Stimulated activated effector memory CD8-positive, alpha-beta T cell treated with anti-CD3 and anti-CD28 coated beads, Interleukin-12 subunit alpha, Interleukin-12 subunit beta, amount 100 ng/mL, for 72 hours (primary cell): ENCODE results near the gene MBTPS1.
"Not testable (repeated sequence)": the region's sequence is repeated elsewhere in the genome, so short reads cannot be mapped to it uniquely, and the experiment has no call there.

Experiments
- ATAC-seq: fragments of 150-1000 bp; cut with Tn5 transposase; 2 replicates; pipeline ENCODE4 v1.10.0; 2021
- DNase-seq, 2 donors: peaks; one replicate each; pipeline ENCODE4 v3.0.0; 2021 to 2022; ENCODE audit warnings: low spot score in 2 of 2
- H3K27ac Mint-ChIP-seq: one replicate; pipeline ENCODE4 v1.8.0; 2022; ENCODE audit warnings: mild to moderate bottlenecking, mixed read lengths
- H3K36me3 Mint-ChIP-seq: one replicate; pipeline ENCODE4 v1.8.0; 2022; ENCODE audit warnings: mild to moderate bottlenecking, mixed read lengths
- H3K4me1 Mint-ChIP-seq: one replicate; pipeline ENCODE4 v1.8.0; 2022; ENCODE audit warnings: mixed read lengths
- H3K4me3 Mint-ChIP-seq: one replicate; pipeline ENCODE4 v1.8.0; 2022; ENCODE audit warnings: mild to moderate bottlenecking, mixed read lengths
- H3K9me3 Mint-ChIP-seq: one replicate; pipeline ENCODE4 v1.8.0; 2022; ENCODE audit warnings: mixed read lengths

MBTPS1 gene

DNA sequence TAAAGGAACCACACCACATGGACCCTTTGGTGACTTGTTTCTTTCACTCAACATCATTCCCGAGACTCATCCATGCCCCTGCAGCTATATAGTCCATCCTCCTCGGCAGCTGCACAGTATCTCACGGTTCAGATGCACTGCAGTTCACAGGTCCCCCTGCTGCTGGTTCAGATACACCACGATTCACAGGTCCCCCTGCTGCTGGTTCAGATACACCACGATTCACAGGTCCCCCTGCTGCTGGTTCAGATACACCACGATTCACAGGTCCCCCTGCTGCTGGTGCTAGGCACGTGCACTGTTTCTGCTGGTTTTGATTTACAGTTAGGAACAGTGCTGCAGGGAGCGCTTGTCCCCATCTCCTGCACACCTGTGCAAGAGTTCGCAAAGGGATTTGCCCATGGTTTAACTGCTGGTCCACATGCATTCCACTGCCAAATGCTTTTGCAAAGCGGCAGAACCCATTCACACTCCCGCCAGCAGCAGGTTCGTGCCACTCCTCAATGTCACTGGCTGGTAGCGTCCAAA, 24.5 kb upstream of the MBTPS1 start:
- ATAC-seq: no peak
- no peak overlapping the region for H3K4me3 Mint-ChIP-seq
- H3K4me1 Mint-ChIP-seq: peaks cover 49% of the 10 kb centered on the region
- no peak for DNase-seq
- peaks cover 12% of the 10 kb centered on the region for H3K36me3 Mint-ChIP-seq
- no peaks in the 10 kb centered on the region for H3K9me3 Mint-ChIP-seq
- no peak overlapping the region for H3K27ac Mint-ChIP-seq

DNA sequence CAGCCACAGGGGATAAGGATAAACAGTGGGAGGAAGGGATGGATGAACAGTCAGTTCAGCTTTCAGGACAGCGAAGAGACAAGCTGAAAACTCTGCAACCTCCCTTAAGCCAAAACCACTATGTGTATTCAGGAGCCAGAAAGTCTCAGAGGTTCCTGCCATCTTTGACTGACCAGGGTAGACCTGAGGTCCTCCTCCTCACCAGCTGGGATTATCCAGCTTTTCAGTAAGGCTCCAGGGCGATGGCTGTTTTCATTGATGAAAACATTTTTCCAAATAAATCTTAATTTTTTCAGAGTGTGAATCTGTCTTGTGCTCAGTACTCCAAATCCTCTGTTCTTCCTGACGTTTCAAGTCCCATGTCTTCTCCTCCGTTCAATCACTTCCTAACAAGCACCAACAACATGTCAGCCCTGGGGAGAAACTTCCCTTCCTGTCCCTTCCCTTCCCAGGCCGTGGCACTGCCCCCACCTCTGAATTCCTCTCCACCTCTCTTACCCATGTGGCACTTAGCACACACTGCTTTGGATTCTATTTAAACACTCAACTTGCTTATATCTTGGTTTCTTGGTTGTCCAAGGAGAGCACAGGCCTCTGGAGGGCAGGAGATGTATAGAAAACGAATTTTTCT, 23.0 kb upstream of the MBTPS1 start:
- DNase-seq (no peak), ATAC-seq (no peak)
- H3K9me3 Mint-ChIP-seq: no peaks in the 10 kb centered on the region
- peaks cover 12% of the 10 kb centered on the region for H3K36me3 Mint-ChIP-seq
- no peak overlapping the region for H3K4me3 Mint-ChIP-seq
- H3K4me1 Mint-ChIP-seq: peaks cover 52% of the 10 kb centered on the region
- peak overlapping the region; percentile 43 for H3K27ac Mint-ChIP-seq

DNA sequence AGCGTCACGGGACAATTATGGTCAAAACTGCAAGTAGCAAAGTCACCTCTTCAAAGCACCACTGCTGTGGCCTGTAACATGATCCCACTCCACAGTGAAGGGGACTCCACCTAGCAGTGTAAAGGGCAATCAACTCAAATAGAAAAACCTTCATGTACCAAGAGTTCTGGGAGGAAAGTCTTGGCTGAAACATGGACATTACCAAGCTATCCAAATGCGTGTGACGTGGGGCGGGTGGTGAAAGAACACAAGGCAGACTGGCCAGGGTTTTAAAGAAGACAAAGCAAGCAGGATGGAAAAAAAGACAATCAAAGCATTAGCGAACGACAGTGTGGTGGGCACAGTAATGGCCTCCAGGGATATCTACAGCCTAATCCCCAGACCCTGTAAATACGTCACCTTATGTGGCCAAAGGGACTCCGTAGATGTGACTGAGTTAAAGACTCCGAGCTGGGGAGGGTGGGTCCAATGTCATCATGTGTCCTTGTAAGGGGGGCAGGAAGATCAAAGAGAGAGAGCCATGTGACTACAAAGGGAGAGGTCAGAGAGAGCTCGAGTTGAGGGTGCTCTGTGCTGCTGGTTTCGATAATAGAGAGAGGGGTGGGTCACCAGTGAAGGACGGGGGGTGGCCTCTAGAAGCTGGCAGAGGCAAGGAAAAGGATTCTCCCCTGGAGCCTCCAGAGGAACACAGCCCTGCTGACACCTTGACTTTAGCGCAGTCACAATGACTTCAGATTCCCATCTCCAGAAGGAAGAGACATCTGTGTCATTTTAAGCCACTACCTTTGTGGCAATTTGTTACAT, 22.3 kb upstream of the MBTPS1 start:
- ATAC-seq: peak; percentile 92
- Mint-ChIP-seq H3K36me3 (peaks cover 5% of the 10 kb centered on the region), H3K9me3 (no peaks in the 10 kb centered on the region), H3K27ac (peak overlapping the region; percentile 43), H3K4me1 (peaks cover 48% of the 10 kb centered on the region), H3K4me3 (peak overlapping the region; percentile 25)
- DNase-seq: no peak

- Mint-ChIP-seq H3K27ac (peak overlapping the region; percentile 43), H3K4me1 (peaks cover 45% of the 10 kb centered on the region), H3K4me3 (peak overlapping the region; percentile 25), H3K9me3 (no peaks in the 10 kb centered on the region), H3K36me3 (peaks cover 5% of the 10 kb centered on the region)
- ATAC-seq (no peak), DNase-seq (no peak)
Measured at GRCh38 chr16:84138500-84138823, 21.7 kb upstream of the MBTPS1 start.

DNA sequence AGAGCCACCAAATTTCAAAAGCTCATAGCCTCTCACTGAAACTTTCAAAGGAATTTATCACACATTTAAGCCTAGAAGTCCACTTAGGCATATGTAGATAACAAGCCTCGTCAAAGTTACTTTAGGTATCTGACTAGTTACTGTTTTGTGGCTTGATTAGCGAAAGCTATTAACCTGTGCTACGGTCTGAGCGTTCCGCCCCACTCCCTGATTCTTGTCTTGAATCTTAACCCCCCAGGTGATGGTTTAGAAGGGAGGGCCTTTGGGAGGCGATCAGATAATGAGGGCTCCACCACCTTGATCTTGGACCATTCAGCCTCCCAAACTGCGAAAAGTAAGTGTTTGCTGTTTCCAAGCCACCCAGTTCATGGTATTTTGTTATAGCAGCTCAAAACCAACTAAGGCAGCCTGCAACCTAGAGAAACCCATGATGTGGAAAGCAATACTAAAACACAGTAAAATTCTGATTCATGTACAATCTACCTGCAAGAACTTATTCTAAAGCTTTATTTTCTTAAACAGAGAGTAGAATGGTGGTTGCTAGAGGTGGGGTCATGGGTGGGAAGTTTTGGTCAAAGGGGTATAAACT, 21.1 kb upstream of the MBTPS1 start:
- no peak for ATAC-seq

GRCh38 chr16:84137287-84137686, 20.5 kb upstream of the MBTPS1 start:
- Mint-ChIP-seq H3K9me3 (no peaks in the 10 kb centered on the region), H3K27ac (peak overlapping the region; percentile 60), H3K4me1 (peaks cover 39% of the 10 kb centered on the region), H3K4me3 (no peak overlapping the region), H3K36me3 (peaks cover 5% of the 10 kb centered on the region)
- no peak for DNase-seq
- no peak for ATAC-seq

More for the DNA sequence above, 21.1 kb upstream of the MBTPS1 start:
- Mint-ChIP-seq H3K4me3 (no peak overlapping the region), H3K9me3 (no peaks in the 10 kb centered on the region), H3K36me3 (peaks cover 5% of the 10 kb centered on the region), H3K27ac (peak overlapping the region; percentile 60), H3K4me1 (peaks cover 39% of the 10 kb centered on the region)
- no peak for DNase-seq

DNA sequence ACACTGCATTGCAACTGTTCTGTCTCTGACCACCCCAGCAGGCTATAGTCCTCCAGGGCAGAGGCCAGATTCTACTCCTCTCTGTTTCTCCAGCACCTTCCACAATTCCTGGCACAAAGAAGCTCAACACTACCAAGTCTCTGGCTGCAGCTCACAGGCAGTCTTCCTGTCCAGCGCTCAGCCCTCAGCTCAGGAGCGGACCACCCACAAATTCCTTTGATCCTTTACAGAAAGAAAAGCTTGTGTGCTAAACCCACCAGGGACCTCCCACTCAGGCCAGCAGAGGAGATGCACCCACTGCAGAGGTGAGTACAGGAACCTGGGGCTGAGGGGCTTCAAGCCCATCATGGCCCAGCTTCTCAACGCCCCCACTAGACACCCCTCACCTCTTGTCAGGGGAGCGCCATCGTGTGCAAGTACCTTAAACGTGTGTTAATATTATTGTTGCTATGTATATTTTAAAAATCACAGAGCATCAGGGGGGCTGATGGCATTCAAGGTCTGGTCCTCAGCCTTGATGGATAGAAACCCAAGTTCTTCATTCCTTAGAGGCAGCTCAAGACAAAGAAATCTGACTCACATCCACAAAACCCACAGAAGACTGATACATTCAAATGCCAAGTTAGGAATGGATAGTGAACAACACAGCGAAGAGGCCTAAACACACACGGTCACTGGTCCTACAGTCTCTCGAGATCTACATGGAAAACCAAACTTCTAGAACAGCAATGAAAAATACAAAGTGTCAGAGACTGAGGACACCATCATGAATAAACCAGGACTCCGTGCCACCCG, 19.8 kb upstream of the MBTPS1 start:
- no peak overlapping the region for H3K4me3 Mint-ChIP-seq
- no peaks in the 10 kb centered on the region for H3K9me3 Mint-ChIP-seq
- ATAC-seq: no peak
- H3K27ac Mint-ChIP-seq: no peak overlapping the region
- peaks cover 5% of the 10 kb centered on the region for H3K36me3 Mint-ChIP-seq
- DNase-seq: no peak
- H3K4me1 Mint-ChIP-seq: peaks cover 35% of the 10 kb centered on the region

GRCh38 chr16:84132527-84133285, 16.0 kb upstream of the MBTPS1 start:
- Mint-ChIP-seq H3K9me3 (no peaks in the 10 kb centered on the region), H3K4me1 (peaks cover 18% of the 10 kb centered on the region), H3K27ac (peak overlapping the region; percentile 34), H3K36me3 (peaks cover 26% of the 10 kb centered on the region), H3K4me3 (no peak overlapping the region)
- DNase-seq: no peak
- no peak for ATAC-seq

GRCh38 chr16:84131117-84131516, 14.4 kb upstream of the MBTPS1 start:
- ATAC-seq (no peak), DNase-seq (no peak)
- Mint-ChIP-seq H3K27ac (no peak overlapping the region), H3K9me3 (no peaks in the 10 kb centered on the region), H3K4me3 (no peak overlapping the region), H3K36me3 (peaks cover 37% of the 10 kb centered on the region), H3K4me1 (peaks cover 2% of the 10 kb centered on the region)

DNA sequence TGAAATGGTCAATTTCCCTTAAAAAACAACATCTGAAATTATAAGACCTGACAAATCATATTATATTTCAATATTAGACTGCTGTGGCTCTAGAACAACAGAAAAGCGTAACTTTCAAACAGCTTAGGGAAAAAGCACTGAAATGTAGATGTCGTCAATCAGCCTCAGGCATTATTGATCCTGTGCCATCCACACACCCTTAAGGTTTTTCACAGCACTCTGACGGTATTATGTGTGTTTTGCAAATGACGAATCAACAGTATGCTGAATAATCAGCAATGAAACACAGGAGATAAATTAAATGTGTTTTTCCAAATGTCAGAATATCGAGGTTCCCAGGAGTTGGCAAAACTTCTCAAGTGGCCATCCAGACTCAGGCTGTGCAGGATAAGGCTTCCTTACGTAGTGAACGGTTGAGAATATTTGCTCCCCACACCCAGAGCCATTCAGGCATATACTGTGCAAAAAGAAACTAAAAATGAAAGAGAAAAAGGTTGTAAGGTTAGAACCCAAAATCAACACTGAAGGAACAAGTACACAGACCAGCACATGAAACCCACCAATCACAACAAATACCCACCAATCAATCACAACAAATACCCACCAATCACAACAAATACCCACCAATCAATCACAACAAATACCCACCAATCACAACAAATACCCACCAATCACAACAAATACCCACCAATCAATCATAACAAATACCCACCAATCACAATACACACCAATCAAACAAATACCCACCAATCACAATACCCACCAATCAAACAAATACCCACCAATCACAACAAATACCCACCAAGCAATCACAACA, 7.7 kb upstream of the MBTPS1 start:
- H3K4me1 Mint-ChIP-seq: peaks cover 6% of the 10 kb centered on the region
- no peak overlapping the region for H3K4me3 Mint-ChIP-seq
- ATAC-seq (no peak), DNase-seq (no peak)
- H3K27ac Mint-ChIP-seq: no peak overlapping the region
- H3K36me3 Mint-ChIP-seq: peaks cover 44% of the 10 kb centered on the region
- H3K9me3 Mint-ChIP-seq: no peaks in the 10 kb centered on the region

DNA sequence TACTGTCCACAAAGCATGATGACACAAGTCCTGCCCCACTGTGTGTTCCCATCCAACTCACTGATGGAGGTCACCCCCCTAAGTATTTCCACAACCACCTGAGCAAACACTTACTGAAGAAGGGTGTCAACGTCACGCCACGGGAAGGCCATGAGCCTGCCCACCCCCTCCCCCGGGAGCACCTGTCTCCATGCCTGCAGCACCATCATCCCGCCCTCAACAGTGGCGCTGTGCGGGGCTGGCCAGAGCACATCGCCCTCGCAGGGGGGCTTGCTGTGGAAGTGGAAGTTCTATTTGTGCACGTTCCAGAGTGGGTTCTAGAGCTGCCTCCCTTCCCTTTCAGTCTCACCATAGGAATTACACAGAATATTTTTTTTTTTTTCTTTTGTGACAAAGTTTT, 4.3 kb upstream of the MBTPS1 start:
- no peaks in the 10 kb centered on the region for H3K9me3 Mint-ChIP-seq
- no peak for ATAC-seq
- H3K4me1 Mint-ChIP-seq: peaks cover 6% of the 10 kb centered on the region
- no peak overlapping the region for H3K27ac Mint-ChIP-seq
- H3K36me3 Mint-ChIP-seq: peaks cover 22% of the 10 kb centered on the region
- no peak for DNase-seq
- no peak overlapping the region for H3K4me3 Mint-ChIP-seq

- no peak for ATAC-seq
- Mint-ChIP-seq H3K4me3 (no peak overlapping the region), H3K36me3 (peaks cover 26% of the 10 kb centered on the region)
Measured at GRCh38 chr16:84120023-84120422, 3.3 kb upstream of the MBTPS1 start.

DNA sequence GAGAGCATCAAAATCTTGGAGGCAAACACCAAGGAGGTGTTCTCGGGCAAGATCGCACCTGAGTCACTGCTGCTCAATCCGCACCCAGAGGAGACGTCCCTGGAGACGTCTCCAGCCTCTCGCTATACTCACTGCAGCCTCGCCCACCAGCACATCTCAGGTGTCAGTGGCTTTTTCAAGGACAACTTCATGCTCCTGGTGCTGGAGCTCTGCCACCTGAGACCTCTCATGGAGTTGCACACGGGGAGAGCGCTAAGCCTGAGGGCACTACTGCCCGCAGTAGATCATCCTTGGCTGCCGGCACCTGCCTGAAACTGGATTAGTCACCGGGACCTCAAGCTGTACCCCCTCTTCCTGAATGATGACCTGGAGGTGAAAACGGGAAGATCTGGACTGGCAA, 2.6 kb upstream of the MBTPS1 start:
- Mint-ChIP-seq H3K36me3 (peaks cover 26% of the 10 kb centered on the region), H3K4me3 (no peak overlapping the region), H3K9me3 (no peaks in the 10 kb centered on the region), H3K27ac (no peak overlapping the region), H3K4me1 (peaks cover 11% of the 10 kb centered on the region)
- DNase-seq: no peak
- ATAC-seq: no peak

More at GRCh38 chr16:84120023-84120422, 3.3 kb upstream of the MBTPS1 start:
- no peak overlapping the region for H3K27ac Mint-ChIP-seq
- no peak for DNase-seq
- no peaks in the 10 kb centered on the region for H3K9me3 Mint-ChIP-seq
- peaks cover 8% of the 10 kb centered on the region for H3K4me1 Mint-ChIP-seq

- H3K36me3 Mint-ChIP-seq: peaks cover 18% of the 10 kb centered on the region
- peaks cover 14% of the 10 kb centered on the region for H3K4me1 Mint-ChIP-seq
- DNase-seq, H3K9me3 Mint-ChIP-seq, ATAC-seq, H3K27ac Mint-ChIP-seq: not testable (repeated sequence)
- peak overlapping the region; percentile 81 for H3K4me3 Mint-ChIP-seq
Measured at GRCh38 chr16:84118315-84118714, 1.6 kb upstream of the MBTPS1 start.
